ENCODE measurements around the gene OR9A2.
"Not testable (repeated sequence)": the region's sequence is repeated elsewhere in the genome, so short reads cannot be mapped to it uniquely, and the experiment has no call there.

OR9A2 gene

GRCh38 chr7:142997456-142997989, 29.4 kb downstream of the OR9A2 start:
- Histone ChIP-seq H3K9me2 (replicated peaks; ENCODE audit: insufficient read depth, low read length) (no peaks in the 10 kb centered on the region), H3K4me2 (ENCODE audit: low read depth, low read length) (no peak overlapping the region), H3F3A (ENCODE audit: insufficient read depth, low read length) (no peaks in the 10 kb centered on the region), H3K36me3 (replicated peaks; ENCODE audit: insufficient read depth, low read length) (no peaks in the 10 kb centered on the region), H3K4me3 (ENCODE audit: low read length) (no peak overlapping the region), H4K20me1 (ENCODE audit: insufficient read depth, low read length) (no peaks in the 10 kb centered on the region), H3K27me3 (replicated peaks; ENCODE audit: insufficient read depth, low read length) (no peaks in the 10 kb centered on the region), H3K9me3 (replicated peaks; ENCODE audit: insufficient read depth, low read length) (no peaks in the 10 kb centered on the region), H3K9ac (ENCODE audit: low read length) (no peak overlapping the region), H3K4me1 (ENCODE audit: low read length) (peaks cover 3% of the 10 kb centered on the region; the same call in 1 of the 2 replicates), H2AFZ (ENCODE audit: low read length) (no peak overlapping the region), H3K27ac (ENCODE audit: low read length) (no peak overlapping the region), H3K79me2 (ENCODE audit: low read length) (no peaks in the 10 kb centered on the region)
- DNase-seq = no peak
- TF ChIP-seq EZH2phosphoT487 (IDR thresholded peaks at IDR 0.05; ENCODE audit: low read length) (no peak), CTCF (IDR thresholded peaks at IDR 0.05; ENCODE audit: low read length) (no peak)

- H3K36me3 ChIP-seq (replicated peaks; ENCODE audit: insufficient read depth, low read length) = no peaks in the 10 kb centered on the region
- no peaks in the 10 kb centered on the region for H3K79me2 ChIP-seq (ENCODE audit: low read length)
- H3K4me2 ChIP-seq (ENCODE audit: low read depth, low read length) = peak overlapping the region; percentile 33
- no peak for TF ChIP-seq CTCF (IDR thresholded peaks at IDR 0.05; ENCODE audit: low read length)
- TF ChIP-seq EZH2phosphoT487 (IDR thresholded peaks at IDR 0.05; ENCODE audit: low read length) = no peak
- no peak for TF ChIP-seq EZH2 (optimal IDR thresholded peaks at IDR 0.05; ENCODE audit: low read depth, low read length)
- H3F3A ChIP-seq (ENCODE audit: insufficient read depth, low read length) = no peaks in the 10 kb centered on the region
- no peaks in the 10 kb centered on the region for H3K27me3 ChIP-seq (replicated peaks; ENCODE audit: insufficient read depth, low read length)
- no peak overlapping the region for H3K27ac ChIP-seq (ENCODE audit: low read length)
- no peak overlapping the region for H3K4me3 ChIP-seq (ENCODE audit: low read length)
- no peaks in the 10 kb centered on the region for H3K9me2 ChIP-seq (replicated peaks; ENCODE audit: insufficient read depth, low read length)
- no peak overlapping the region for H3K9ac ChIP-seq (ENCODE audit: low read length)
- H2AFZ ChIP-seq (ENCODE audit: low read length) = peak overlapping the region; percentile 37
- H4K20me1 ChIP-seq (ENCODE audit: insufficient read depth, low read length) = no peaks in the 10 kb centered on the region
- H3K9me3 ChIP-seq (replicated peaks; ENCODE audit: insufficient read depth, low read length) = no peaks in the 10 kb centered on the region
- H3K4me1 ChIP-seq (ENCODE audit: low read length) = peaks cover 7% of the 10 kb centered on the region; the same call in 1 of the 2 replicates
- peak; percentile 58 for DNase-seq
Observed at GRCh38 chr7:142992427-142992826, 34.5 kb downstream of the OR9A2 start.

GRCh38 chr7:142984297-142984696, 42.6 kb downstream of the OR9A2 start:
- Histone ChIP-seq H4K20me1 (ENCODE audit: insufficient read depth, low read length) (no peaks in the 10 kb centered on the region), H3K79me2 (ENCODE audit: low read length) (no peaks in the 10 kb centered on the region), H3K4me2 (ENCODE audit: low read depth, low read length) (no peak overlapping the region), H3K4me3 (ENCODE audit: low read length) (no peak overlapping the region), H3K4me1 (ENCODE audit: low read length) (no peaks in the 10 kb centered on the region), H2AFZ (ENCODE audit: low read length) (no peak overlapping the region), H3F3A (ENCODE audit: insufficient read depth, low read length) (no peaks in the 10 kb centered on the region), H3K36me3 (replicated peaks; ENCODE audit: insufficient read depth, low read length) (no peaks in the 10 kb centered on the region), H3K27me3 (replicated peaks; ENCODE audit: insufficient read depth, low read length) (no peaks in the 10 kb centered on the region), H3K9ac (ENCODE audit: low read length) (no peak overlapping the region), H3K27ac (ENCODE audit: low read length) (no peak overlapping the region), H3K9me2 (replicated peaks; ENCODE audit: insufficient read depth, low read length) (no peaks in the 10 kb centered on the region), H3K9me3 (replicated peaks; ENCODE audit: insufficient read depth, low read length) (no peaks in the 10 kb centered on the region)
- TF ChIP-seq EZH2phosphoT487 (IDR thresholded peaks at IDR 0.05; ENCODE audit: low read length) (no peak), EZH2 (optimal IDR thresholded peaks at IDR 0.05; ENCODE audit: low read depth, low read length) (no peak)
- no peak for DNase-seq

GRCh38 chr7:142983825-142984224, 43.1 kb downstream of the OR9A2 start:
- no peak overlapping the region for H2AFZ ChIP-seq (ENCODE audit: low read length)
- H3K4me3 ChIP-seq (ENCODE audit: low read length) = no peak overlapping the region
- H3K36me3 ChIP-seq (replicated peaks; ENCODE audit: insufficient read depth, low read length) = no peaks in the 10 kb centered on the region
- H3K27ac ChIP-seq (ENCODE audit: low read length) = no peak overlapping the region
- DNase-seq = no peak
- H3K27me3 ChIP-seq (replicated peaks; ENCODE audit: insufficient read depth, low read length) = no peaks in the 10 kb centered on the region
- H3K4me1 ChIP-seq (ENCODE audit: low read length) = no peaks in the 10 kb centered on the region
- H3K9me2 ChIP-seq (replicated peaks; ENCODE audit: insufficient read depth, low read length) = no peaks in the 10 kb centered on the region
- no peak overlapping the region for H3K9ac ChIP-seq (ENCODE audit: low read length)
- H3K4me2 ChIP-seq (ENCODE audit: low read depth, low read length) = no peak overlapping the region
- H4K20me1 ChIP-seq (ENCODE audit: insufficient read depth, low read length) = no peaks in the 10 kb centered on the region
- H3F3A ChIP-seq (ENCODE audit: insufficient read depth, low read length) = no peaks in the 10 kb centered on the region
- no peaks in the 10 kb centered on the region for H3K79me2 ChIP-seq (ENCODE audit: low read length)
- H3K9me3 ChIP-seq (replicated peaks; ENCODE audit: insufficient read depth, low read length) = no peaks in the 10 kb centered on the region
- TF ChIP-seq EZH2phosphoT487 (IDR thresholded peaks at IDR 0.05; ENCODE audit: low read length) (no peak), EZH2 (optimal IDR thresholded peaks at IDR 0.05; ENCODE audit: low read depth, low read length) (no peak), CTCF (IDR thresholded peaks at IDR 0.05; ENCODE audit: low read length) (no peak)

GRCh38 chr7:142978402-142978801, 48.5 kb downstream of the OR9A2 start:
- not testable (repeated sequence) for H3F3A ChIP-seq (ENCODE audit: insufficient read depth, low read length); H3K4me2 ChIP-seq (ENCODE audit: low read depth, low read length); H3K36me3 ChIP-seq (replicated peaks; ENCODE audit: insufficient read depth, low read length); H4K20me1 ChIP-seq (ENCODE audit: insufficient read depth, low read length); H2AFZ ChIP-seq (ENCODE audit: low read length); H3K27me3 ChIP-seq (replicated peaks; ENCODE audit: insufficient read depth, low read length); H3K9me3 ChIP-seq (replicated peaks; ENCODE audit: insufficient read depth, low read length); H3K27ac ChIP-seq (ENCODE audit: low read length); H3K79me2 ChIP-seq (ENCODE audit: low read length); H3K9me2 ChIP-seq (replicated peaks; ENCODE audit: insufficient read depth, low read length); H3K4me1 ChIP-seq (ENCODE audit: low read length); H3K4me3 ChIP-seq (ENCODE audit: low read length); DNase-seq; H3K9ac ChIP-seq (ENCODE audit: low read length)
